GM13976 (cell line): Measurements from ENCODE around the gene ELMO1.

Experiments used
- DNase-seq: peaks from one replicate; pipeline ENCODE4 v3.0.0; 2012; ENCODE audit warnings: low spot score
- CTCF ChIP-seq: IDR thresholded peaks from 2 replicates; pipeline ENCODE4 v1.5.1; 2012; ENCODE audit warnings: borderline replicate concordance, mild to moderate bottlenecking; ENCODE audit not compliant: insufficient read depth; ENCODE audit errors: extremely low read depth, missing control alignments, control extremely low read depth
- in situ Hi-C: fragments of 300-500 bp; cut with MboI; formaldehyde crosslinking; loops from one replicate; pipeline ENCODE4 v1.12.0; 2022; ENCODE audit warnings: low sequenced_read_pairs, mixed read lengths, inconsistent platforms; ENCODE audit not compliant: unreplicated experiment

The ELMO1 gene

GRCh38 chr7:37098762-37099161, 349.9 kb downstream of the ELMO1 start:
- in situ Hi-C loops: no loop called here
- DNase-seq: no peak
- no peak for TF ChIP-seq CTCF

DNA sequence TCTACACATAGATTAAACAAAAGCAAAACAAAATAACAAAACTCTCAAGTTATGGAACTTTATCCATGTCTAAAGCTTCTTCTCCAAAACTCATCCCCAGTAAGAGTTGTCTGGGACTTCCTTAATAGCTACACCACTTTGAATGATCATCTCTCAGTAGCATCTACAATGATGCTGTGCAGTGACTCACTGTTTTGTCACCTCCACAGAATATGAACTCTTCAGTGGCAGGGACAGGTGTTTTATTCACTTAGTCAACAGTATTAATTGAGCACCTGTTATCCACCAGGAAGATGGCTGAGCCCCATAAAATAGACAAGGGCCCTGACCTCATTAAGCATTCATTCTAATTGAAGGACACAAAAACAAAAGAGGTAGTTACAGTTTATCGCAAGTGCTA, 350.7 kb downstream of the ELMO1 start:
- DNase-seq: no peak
- no peak for TF ChIP-seq CTCF
- in situ Hi-C loops: no loop called here

DNA sequence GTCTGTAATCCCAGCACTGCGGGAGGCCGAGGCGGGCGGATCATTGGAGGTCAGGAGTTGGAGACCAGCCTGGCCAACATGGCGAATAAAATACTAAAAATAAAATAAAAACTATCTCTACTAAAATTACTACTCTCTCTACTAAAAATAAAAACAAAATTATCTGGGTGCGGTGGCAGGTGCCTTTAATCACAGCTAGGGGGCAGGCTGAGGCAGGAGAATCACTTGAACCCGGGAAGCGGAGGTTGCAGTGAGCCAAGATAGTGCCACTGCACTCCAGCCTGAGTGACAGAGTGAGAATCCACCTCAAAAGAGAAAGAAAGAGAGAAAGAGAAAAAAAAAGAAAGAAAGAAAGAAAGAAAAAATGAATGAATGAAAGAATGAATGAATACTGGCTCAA, 351.4 kb downstream of the ELMO1 start:
- TF ChIP-seq CTCF: no peak
- no peak for DNase-seq
- in situ Hi-C loops: no loop called here

DNA sequence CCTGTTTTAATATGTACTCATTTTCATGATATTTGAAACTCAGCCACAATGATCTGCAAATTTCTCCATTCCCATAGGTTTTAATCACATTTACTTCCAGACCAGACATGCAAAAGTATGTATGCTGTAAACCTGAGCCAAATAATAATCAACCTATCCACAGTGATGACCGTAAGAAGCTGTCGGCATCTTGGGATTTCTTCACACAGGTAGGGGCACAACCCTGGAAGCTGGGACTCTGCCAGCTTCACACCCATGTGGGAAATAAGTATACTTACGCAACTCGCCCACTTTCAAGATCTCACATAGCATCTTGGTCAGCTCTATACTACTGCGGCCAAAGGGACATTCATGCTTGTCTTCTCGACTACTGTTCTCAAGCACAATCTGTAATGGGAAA, 352.3 kb downstream of the ELMO1 start:
- no peak for TF ChIP-seq CTCF
- no peak for DNase-seq
- in situ Hi-C loops: no loop called here

DNA sequence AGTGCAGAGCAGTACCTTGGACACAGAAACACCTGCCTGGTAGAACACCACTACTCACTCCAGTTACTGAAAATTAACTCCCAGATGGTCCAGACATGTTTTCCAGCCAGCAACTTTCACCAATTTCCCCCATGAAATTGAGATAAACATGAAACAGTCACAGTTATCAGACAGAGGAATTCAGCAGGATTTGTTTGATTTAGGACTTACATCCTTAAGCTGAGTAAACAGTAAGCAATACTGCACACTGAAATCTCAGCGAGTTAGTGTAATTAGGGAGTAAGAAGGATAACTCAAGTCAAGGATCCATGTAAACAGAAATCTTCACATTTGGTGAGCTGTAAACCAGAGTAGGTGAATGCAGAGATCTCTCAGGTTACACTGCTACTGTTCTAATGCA, 353.5 kb downstream of the ELMO1 start:
- in situ Hi-C loops: no loop called here
- no peak for DNase-seq
- no peak for TF ChIP-seq CTCF

- no peak for DNase-seq
- in situ Hi-C loops: no loop called here
- no peak for TF ChIP-seq CTCF
Measured at GRCh38 chr7:37093257-37093656, 355.4 kb downstream of the ELMO1 start.

- in situ Hi-C loops: no loop called here
- TF ChIP-seq CTCF: no peak
- DNase-seq: no peak
Measured at GRCh38 chr7:37092548-37092947, 356.1 kb downstream of the ELMO1 start.
